Astrocyte (in vitro differentiated cells and primary cell): ENCODE measurements around the gene AP4E1.

ENCODE experiments used
- EZH2 ChIP-seq: IDR thresholded peaks from 2 replicates; pipeline ENCODE4 v1.6.1; 2012; ENCODE audit warnings: mild to moderate bottlenecking, low read length, inconsistent platforms; ENCODE audit not compliant: insufficient read depth
- TF ChIP-seq, protein P1 (sequence below): IDR thresholded peaks from 2 replicates; pipeline ENCODE4 v1.5.1; 2011; ENCODE audit warnings: low read depth, mild to moderate bottlenecking, inconsistent platforms, low read length, moderate library complexity; ENCODE audit not compliant: insufficient read depth

DNA sequence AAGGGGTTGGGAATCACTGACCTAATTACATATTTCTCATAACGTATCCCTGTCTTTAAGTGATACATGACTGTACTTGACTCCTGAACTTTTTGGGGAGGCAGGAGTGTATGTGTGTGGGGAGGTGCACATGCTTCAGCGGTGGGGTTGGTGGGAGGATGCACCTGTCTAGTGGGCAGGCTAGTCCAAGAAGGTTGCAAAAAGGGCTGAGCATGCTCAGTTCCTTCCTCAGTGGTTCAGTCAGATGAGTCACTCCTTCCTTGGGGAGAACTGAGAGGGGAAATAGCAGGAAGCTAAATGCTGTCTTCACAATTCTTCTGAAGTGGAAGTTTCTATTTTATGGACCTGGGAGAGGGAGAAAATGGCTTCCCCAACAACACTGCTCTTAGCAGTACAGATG is 24.6 kb upstream of the AP4E1 start:
- TF ChIP-seq EZH2, result no peak
- TF ChIP-seq, protein P1, sequence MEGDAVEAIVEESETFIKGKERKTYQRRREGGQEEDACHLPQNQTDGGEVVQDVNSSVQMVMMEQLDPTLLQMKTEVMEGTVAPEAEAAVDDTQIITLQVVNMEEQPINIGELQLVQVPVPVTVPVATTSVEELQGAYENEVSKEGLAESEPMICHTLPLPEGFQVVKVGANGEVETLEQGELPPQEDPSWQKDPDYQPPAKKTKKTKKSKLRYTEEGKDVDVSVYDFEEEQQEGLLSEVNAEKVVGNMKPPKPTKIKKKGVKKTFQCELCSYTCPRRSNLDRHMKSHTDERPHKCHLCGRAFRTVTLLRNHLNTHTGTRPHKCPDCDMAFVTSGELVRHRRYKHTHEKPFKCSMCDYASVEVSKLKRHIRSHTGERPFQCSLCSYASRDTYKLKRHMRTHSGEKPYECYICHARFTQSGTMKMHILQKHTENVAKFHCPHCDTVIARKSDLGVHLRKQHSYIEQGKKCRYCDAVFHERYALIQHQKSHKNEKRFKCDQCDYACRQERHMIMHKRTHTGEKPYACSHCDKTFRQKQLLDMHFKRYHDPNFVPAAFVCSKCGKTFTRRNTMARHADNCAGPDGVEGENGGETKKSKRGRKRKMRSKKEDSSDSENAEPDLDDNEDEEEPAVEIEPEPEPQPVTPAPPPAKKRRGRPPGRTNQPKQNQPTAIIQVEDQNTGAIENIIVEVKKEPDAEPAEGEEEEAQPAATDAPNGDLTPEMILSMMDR, result no peak
